GM12874 (cell line): ENCODE measurements around the gene SHISA7.

Source experiments
- TF ChIP-seq, protein P1 (sequence below): IDR thresholded peaks from 2 replicates; pipeline ENCODE4 v1.5.1; 2011; ENCODE audit warnings: low read depth, mild to moderate bottlenecking, control low read depth, low read length, moderate library complexity; ENCODE audit not compliant: insufficient read depth

The SHISA7 gene

DNA sequence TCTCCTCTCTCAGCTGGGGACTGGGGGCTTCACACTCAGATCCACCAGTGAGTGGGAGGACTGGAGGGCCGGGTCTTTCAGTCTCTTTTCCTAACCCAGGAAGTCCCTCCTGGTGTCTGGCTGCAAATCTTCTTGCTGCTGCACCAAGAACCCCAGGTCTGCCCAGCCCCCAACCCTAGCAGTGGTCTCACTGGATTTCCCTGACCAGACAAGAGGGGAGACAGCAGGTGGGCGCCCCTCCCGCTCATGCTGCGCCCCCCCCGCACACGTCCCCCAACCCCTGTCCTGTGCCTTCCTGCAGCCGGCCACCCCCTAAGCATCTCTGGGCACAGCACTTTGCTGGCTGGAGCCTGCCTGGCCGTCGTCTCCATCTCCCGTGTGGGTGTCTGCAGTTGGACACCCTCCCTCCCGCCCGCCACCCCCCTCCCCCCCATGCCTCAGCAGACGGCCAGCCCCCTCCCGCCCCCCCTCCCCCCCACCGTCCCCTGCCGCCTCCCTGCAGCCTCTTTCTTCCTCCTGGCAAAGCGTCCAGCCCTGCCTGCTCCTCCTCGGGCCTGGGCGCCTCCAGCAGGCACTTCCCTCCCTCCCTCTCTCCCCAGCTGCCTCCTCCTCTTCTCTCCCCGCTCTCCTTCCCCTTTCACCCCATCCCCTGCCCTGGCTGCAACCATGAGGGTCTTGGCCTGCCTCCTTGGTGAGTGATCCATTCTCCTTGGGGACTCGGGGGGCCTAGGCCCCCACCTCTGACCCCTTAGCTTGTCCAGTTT is 45.0 kb upstream of the SHISA7 start, which contains the start of gene SSC5D:
Gene SSC5D (plus strand): TSS at position 513 of the 764 bp plus-strand sequence. CDS start 154 bp downstream, at position 667.
- TF ChIP-seq, protein P1, sequence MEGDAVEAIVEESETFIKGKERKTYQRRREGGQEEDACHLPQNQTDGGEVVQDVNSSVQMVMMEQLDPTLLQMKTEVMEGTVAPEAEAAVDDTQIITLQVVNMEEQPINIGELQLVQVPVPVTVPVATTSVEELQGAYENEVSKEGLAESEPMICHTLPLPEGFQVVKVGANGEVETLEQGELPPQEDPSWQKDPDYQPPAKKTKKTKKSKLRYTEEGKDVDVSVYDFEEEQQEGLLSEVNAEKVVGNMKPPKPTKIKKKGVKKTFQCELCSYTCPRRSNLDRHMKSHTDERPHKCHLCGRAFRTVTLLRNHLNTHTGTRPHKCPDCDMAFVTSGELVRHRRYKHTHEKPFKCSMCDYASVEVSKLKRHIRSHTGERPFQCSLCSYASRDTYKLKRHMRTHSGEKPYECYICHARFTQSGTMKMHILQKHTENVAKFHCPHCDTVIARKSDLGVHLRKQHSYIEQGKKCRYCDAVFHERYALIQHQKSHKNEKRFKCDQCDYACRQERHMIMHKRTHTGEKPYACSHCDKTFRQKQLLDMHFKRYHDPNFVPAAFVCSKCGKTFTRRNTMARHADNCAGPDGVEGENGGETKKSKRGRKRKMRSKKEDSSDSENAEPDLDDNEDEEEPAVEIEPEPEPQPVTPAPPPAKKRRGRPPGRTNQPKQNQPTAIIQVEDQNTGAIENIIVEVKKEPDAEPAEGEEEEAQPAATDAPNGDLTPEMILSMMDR: no peak

DNA sequence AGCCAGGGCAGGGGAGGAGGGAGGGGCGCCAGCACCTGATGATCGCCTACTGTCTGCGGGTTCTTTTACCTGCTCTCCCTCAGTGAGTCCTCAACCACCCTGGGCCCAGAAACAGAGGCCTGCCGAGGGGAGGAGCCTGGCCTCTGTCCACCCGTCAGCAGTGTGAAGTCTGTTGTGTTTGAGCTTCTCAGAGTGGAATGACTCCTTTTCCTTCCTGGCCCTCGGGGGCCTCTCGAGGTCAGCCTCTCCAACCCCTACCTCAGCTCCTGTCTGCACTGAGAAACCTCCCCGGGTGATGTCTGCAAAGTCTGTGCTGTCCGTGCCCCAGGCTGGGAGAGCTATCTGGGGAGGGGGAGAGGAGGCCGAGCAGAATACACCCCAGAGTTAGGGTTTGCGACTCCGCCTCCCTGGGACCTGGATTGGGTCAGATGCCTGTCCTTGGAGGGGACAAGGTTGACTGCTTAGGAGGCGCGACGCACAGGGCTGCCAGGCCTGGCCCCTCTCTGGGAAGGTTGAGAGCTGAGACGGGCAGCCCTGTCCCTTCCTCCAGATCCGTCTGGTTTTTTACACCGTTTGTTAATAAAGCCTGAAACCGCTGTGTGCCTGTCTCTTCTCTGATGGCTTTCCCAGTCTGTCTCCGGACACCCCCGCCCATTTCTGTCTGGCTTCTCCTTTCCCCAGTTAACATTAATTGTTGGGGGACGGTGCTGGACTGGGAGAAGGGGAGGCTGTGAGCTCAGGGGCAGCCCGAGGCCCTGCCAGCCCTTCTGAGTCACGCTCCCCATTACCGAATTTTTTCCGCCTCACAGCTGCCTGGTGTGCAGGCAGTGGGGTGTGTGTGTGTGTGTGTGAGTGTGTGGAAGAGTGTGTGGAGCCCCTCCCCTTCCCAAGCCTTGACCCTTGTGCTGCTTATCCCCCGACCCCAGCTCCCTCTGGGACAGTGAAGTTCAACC is 44.1 kb upstream of the SHISA7 start:
- TF ChIP-seq, protein P1: no peak

DNA sequence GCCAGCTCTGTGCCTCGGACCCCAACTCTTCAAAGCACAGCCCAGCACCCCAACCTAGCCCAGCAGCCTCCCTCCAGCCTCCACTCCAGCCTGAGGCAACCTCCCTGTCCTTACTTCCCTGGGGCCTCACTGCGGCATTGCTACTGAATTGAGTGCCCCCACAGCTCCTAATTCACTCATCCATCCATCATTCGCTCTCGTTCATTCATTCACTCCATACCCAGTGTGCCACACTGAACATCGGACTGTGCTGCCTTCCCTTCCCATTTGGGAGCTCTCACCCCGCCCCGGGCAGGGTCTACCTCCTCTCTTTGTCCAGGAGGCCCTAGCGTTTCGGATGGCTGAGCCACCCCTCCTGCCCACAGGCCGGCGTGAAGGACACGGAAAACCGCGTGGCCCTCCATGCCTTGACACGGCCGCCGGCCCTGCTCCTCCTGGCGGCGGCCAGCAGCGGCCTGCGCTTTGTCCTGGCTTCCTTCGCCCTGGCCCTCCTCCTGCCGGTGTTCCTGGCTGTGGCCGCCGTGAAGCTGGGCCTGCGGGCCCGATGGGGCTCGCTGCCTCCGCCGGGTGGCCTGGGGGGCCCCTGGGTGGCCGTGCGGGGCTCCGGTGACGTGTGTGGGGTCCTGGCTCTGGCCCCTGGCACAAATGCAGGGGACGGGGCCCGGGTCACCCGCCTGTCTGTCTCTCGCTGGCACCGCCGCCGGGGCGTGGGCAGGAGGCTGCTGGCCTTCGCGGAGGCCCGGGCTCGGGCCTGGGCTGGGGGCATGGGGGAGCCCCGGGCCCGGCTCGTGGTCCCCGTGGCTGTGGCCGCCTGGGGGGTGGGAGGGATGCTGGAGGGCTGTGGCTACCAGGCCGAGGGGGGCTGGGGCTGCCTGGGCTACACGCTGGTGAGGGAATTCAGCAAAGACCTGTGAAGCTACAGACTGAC is 43.2 kb upstream of the SHISA7 start:
- TF ChIP-seq, protein P1: no peak

DNA sequence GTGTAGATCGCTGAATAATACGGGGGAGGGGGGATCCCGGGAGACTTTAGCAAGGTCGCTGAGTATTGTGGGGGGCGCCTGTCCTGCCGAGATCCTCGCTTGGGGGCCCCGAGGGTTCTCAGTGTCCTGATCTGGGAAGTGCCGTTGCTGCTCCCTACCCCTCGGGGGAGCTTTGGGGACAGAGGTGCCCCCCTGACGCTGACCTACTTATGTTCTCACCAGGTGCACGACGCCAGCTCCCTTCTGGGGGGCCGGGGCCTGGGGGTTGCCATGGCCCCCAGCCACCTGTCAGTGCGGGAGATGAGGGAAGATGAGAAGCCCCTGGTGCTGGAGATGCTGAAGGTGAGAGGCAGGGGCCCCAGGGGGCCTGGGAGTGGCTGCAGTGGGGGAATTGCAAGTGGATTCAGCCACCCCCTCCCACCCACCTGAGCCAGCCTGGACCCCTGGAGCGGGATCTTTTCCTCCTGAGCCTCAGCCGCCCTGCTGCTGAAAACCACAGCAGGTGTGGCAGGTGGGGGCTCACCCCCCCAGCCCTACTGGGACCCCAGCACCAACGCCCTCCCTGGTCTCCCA is 42.4 kb upstream of the SHISA7 start:
- TF ChIP-seq, protein P1: no peak

DNA sequence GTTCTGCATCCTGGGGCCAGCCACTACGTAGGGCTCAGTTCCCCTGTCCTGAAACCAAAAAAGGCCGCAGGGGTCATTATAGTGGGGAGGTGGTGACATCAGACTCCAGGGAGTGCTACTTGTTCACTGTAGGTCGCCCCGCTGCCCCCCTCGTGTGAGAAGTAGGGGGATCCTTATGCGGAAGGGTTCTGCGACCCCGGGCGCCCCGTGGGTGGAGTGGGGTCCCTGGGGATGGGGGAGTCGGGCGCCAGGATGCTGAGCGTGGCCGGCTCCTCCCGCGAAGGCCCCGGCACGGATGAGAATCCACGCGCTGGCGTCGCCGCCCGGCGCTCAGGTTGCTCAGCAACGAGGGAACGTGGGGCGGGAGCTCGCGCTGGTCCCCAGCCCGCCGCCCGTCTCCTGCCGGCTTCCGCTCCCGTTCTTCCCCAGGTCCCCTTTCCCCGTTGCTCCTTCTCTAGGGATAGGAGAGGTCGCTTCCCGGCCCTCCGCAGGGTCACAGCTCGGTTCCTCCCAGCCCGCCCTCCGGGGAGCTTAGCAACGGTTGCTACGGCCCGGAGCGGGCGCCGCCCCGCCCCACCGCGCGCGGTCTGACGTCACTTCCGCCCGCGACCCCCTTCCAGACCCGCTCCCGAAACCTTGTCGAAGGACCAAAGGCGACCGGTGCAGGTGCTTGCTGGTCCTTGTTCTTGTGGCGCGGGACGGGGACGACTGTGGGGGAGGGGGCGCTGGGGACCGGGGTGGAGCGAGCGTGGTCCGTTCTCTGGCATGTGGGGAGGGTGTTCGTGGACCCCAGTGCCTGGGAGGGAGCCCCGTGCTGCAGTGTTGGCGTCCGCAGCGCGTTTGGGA is 41.7 kb upstream of the SHISA7 start, which contains the start of gene NAT14:
Gene NAT14 (plus strand): TSS at position 596 of the 846 bp plus-strand sequence. CDS start 521 bp downstream, outside the sequence.
- TF ChIP-seq, protein P1: no peak
